GM19035 (cell line): ENCODE data around the gene SPNS2.

Experiments
- ATAC-seq: cut with Tn5 transposase; IDR thresholded peaks from one replicate; pipeline ENCODE4 v1.9.1; 2021; ENCODE audit not compliant: unreplicated experiment

Gene SPNS2

DNA sequence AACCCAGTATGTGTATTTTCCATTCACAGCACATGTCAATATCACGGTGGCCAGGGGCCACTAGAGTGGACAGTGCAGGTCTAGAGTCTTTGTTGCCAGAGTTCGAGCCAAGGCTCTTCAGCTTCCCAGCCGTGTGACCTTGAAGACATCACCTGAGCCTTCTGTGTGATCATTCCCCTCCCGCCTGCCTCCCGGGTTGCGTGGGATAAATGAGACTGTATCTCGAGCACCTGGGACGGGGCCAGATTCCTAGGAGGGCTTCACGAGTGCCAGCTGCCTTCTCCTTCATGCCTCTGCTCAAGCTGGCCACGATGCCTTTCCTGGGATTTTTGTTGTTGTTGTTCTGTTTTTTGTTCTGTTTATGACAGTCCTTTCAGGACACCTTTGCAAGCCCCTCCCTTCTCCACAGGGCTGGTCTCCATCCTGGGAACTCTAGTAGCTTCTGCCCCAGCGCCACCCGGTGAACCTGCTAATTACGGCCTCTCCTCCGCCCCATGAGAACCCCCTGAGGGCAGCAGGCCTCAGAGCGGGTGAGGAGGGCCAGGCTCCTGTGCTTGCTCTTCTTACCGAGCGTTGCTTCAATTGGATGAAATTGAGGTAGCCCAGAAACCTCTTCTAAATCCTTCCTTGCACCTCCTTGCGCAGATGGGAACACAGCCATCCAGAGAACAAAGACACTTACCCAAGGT, 3.9 kb downstream of the SPNS2 start:
- no peak for ATAC-seq

DNA sequence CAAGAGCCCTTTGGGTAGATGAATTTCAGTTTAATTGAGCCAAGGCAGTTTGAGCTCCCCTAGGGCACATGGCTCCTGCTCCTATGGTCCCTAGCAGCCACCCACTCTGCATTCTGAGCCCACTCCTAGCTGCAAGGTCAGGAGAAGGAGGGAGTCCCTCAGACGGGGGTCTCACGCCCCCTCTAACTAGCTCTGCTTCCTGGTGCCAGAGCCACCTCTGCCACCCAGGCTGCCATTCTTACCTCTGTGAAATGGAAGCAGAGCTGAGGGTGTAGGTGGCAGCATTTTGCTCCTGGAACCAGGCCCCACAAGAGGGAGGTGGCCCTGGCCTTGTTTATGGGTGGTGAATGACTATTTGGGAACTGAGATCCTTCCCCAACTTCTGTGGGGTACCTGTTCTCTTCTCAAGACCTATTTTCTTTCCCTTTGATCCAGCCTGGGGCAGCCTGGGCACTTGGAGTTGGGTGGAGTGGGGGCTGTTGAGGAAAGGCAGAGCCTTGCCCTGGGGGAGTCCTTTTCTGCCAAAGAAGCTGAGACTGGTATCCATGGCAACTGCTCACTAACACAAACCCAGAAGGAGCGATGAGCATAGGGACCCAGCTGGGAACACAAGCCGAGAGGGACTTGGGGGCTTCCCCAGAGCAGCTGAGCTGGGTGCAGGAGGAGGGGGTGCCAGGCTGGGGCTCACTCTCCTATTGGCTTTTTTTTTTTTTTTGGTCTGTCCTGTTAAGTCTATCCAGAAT, 4.8 kb downstream of the SPNS2 start:
- no peak for ATAC-seq

DNA sequence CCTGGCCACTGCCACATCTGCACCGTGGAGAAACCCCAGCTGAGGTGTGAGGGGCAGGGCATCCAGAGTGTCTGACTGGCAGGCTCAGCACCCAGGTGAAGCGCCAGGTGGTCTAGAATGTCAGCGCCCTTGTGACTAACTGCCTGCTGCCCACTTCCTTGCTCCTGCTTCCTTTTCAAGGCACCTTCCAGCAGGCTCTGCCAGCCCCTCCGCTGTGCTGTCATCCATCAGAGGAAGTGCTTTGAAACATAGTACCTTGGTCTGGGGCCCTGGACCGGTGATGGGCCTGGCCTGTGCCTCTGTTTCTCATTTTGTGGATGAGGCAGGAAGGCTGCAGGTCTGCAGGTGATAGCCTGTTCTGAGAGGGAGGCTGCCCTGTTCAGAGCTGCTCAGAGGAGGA, 5.5 kb downstream of the SPNS2 start:
- ATAC-seq = no peak

DNA sequence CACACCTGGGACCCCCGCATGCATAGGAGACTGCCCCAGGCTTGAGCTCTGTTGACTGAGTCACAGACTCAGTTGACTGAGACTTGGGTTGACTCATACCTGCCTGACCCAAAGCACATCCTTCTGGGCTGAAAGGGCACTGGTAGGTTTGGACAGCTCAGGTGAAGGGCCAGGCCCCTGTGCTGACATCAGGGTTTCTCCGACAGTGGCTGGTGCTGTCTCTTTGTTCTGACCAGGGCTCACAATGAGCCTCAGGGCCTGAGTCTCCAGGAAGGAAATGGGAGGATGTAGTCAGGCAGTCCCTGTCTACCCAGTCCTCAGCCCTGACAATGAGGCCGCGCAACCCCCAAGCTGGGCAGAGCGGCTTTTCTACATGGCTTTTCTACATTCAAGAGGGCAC, 6.5 kb downstream of the SPNS2 start:
- ATAC-seq = no peak

DNA sequence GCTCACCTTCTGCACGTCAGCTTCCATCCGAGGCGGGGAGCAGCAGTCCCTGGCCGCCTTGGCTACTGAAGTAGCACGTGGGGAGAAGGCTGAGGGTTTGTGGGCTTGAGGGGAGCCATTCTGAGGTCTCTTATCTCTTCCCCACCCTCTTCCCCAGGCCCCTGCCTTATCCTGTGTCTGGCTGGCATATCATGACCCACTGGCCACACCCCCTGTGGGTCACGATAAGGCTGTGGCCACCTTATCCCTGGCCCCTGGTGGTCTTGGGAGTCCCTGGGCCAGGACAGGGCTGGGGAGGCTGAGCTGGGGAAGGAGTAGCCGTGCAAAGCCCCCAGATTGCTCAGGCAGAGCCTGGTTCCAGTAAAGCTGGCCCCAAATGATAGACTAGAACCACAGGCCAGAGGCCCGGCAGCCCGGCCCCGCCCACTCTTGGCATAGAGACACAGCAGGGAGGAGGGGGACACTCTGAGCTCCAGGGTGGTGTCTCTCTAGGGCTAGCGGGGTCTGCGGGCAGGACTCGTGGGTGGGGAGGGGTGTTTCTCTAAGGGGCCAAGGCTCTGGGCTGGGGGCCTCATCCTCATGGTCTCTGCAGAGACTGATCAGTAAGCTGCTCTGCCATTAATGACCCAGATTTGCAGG, 7.6 kb downstream of the SPNS2 start:
- no peak for ATAC-seq

DNA sequence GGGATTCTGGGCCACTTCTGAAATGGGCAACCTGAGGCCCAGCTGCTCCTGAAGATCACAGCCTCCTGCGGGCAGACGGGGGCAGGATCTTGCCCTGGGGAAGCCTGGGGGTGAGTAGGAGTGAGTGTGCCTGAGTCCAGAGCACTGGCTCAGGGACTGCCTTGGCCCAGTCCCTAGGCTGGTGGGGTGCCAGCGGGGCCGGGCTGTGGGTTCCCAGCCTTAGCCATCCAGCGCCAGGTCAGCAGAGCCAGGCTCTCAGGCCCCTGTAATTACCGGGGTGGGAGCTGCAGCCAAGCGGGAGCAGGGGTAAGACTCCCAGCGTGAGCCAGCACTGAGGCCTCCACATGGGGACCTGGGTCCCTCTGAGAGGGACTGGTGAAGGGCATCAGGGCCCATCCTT, 8.2 kb downstream of the SPNS2 start:
- ATAC-seq = no peak

DNA sequence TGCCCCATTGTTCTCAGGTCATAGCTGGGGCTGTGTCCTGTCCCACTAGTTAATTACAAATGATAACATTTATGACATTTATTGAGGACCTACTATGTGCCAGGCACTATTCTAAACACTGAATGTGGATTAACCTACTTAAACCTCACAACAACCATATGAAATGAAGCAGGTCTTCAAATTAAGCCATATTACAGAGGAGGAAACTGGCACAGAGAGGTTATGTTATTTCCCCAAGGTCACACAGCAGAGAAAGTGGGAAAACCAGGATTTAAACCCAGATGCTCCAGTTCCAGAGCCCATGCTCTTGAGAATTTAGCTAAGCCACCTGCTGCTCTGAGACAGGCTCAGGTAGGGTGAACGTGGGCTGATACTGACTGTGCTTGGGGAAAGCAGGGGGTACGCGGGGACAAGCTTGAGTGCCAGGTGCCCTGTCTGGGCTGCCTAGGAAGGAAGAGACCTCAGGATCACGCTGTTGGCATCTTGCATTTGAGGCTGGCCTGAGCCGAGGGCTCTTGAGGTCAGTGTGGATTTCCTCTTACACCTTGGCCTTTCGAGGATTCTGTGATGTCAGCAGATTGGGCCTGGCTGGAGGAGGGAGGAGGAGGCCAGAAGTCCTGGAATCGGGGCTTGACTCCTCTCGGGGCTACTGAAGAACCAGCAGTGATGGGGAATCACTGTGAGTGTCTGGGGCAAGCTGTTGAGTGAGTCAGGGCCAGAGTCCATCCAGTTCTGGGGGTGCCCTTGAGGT, 8.9 kb downstream of the SPNS2 start:
- no peak for ATAC-seq

DNA sequence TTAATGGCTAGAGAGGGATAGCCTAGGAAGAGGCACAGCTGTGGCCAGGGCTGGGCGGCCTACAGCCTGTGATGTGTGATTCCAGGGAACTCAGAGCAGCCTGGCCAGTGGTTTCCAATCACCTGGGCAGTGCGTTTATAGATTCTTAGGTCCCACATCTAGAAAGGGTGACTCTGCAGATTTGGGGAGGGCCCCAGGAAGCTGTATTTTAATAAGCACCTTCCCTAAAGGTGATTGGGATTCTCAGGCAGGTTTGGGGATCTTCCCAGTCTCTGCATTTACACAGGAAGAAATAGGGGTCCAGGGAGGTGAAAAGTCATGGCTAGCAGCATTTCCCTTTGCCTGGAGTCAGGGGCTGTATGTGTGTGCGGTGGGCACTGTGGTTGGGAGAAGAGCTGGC, 9.5 kb downstream of the SPNS2 start:
- no peak for ATAC-seq

DNA sequence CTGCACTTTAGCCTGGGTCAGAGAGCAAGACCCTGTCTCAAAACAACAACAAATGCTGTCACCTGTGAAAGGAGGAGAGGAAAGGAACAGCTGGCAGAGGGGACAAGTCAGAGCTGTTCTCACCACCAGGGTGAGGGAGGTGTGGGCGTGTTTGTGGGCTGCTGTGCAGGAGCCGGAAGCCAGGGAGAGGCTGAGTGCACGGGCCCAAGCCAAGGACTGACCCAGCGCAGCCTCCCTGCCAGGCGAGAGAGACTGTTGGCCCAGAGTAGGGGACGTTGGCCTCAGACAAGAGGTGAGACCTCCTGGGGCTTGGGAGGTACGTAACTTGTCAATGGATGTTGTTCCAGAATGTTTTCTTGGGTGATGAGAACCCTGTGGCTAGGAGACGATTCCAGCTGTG, 10.7 kb downstream of the SPNS2 start:
- ATAC-seq = no peak

DNA sequence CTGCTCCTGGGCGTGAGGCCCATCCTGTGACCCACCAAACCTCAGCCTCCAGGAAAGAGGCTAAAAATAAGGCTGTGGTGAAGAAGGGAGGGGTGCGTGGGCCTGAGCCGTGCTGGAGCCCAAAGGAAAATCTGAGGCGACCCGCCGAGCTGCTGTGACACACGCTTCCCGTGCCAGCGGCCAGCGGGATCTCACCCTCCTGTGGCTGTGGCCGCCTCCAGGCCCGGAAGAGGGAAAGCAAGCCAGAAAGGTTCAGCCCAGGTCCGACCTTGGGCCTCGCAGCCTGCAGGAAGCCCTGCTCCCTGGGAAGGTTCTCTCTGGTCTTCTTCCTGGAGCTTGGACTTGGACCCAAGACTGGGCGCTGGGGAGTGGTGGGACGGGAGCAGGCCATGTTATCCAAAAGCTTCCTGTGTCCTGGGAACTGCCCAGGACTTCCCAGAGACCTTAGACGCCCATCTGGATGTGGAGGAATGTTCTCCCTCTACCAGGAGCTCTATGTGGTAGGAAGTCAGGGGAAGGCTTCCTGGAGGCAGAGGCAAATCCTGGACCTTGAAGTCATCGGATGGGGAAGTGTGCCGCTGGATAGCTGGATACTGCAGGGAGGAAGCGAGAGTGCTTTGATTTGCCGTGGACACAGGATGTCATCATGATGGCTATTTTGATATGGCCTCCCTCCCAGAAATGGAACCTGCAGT, 11.4 kb downstream of the SPNS2 start:
- ATAC-seq = no peak

DNA sequence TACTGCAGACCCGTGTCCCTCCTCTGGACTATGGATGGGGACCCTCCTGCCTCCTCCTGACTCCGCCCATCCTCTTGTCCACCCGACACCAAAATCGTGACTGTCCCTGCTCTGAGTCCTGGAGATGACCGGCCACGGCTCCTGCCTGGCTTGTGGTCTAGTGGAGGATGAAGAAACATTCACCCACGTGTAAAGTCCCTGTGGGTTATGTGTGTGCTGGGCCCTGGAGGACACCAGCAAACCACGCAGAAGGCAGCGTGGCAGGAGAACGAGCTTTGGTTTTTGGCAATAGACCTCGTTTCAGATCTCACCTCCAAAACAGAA, 11.9 kb downstream of the SPNS2 start:
- ATAC-seq = no peak

DNA sequence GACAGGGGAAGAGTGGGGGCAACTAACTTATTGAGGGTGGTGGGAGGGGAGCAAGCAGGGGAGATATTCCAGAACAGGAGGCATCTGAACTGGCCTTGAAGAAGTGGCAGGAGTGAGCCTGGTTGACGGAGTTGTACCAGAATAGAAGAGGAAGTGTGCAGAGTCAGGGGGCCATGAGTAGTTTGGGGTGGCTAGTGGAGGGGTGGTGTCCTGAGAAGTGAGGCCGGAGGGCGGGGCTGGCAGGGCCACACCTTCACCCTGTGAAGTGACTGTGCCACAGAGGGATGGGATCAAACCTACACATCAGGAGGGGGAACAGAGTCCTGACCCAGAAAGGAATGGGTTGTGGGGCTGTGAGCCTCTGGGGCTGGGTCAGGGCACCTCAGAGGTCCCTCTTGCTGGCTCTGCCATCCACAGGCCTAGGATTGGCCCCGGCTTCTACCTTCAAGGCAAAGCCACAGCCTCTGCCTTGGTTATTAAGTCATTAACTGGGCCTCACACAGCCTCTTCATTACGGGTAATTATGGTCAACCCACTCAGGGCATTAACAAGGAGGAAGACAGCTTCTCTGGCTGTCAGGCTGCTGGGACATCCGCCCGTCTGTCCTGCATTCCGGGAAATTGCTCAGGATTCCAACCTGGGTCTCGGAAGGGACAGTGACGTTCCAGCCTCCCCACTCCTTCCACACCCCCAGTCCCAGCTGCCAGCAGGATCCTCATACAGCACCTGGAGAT, 12.7 kb downstream of the SPNS2 start:
- ATAC-seq = no peak

DNA sequence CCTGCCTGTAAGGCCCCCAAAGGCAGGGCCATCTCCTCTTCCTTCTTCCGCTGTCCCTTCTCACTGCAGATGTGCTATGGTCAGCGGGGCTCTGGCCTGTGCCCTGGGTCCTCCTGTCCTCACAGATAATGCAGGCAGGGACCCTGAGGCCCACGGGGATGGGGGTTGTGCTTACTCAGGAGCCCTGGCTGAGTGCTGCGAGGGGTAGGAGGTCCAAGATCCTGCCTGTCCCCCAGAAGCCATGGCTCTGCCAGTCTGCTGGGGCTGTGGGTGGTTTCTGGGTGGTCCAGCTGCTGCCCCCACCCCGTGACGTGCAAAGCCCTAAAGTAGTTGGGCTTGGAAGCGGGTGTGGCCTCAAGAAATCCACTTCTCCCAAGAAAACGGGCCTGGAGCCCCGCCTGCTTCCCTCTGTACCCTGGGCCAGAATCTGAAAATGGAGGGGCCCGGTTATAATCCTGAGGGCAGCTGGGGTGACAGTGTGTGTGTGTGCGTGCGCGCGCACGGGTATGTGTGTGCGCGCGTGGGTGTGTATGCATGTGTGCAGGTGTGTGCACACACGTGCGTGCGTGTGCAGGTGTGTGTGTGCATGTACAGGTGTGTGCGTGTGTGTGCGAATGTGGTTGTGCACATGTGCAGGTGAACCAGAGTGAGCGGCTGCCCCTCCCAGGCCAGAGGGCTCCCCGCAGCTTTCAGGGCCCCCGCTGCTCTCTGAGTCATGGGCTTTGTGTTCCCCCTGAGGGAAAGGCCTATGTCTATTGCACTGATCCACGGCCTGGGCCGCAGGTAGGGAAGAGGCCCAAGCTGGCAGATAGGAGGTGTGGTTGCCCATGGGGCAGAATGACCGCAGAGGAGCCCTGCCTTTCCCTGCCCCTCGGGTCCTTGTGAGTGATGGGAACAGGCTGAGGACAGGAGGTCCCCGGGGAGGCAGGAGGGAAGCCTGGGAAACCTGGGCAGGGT, 13.8 kb downstream of the SPNS2 start:
- ATAC-seq = no peak

DNA sequence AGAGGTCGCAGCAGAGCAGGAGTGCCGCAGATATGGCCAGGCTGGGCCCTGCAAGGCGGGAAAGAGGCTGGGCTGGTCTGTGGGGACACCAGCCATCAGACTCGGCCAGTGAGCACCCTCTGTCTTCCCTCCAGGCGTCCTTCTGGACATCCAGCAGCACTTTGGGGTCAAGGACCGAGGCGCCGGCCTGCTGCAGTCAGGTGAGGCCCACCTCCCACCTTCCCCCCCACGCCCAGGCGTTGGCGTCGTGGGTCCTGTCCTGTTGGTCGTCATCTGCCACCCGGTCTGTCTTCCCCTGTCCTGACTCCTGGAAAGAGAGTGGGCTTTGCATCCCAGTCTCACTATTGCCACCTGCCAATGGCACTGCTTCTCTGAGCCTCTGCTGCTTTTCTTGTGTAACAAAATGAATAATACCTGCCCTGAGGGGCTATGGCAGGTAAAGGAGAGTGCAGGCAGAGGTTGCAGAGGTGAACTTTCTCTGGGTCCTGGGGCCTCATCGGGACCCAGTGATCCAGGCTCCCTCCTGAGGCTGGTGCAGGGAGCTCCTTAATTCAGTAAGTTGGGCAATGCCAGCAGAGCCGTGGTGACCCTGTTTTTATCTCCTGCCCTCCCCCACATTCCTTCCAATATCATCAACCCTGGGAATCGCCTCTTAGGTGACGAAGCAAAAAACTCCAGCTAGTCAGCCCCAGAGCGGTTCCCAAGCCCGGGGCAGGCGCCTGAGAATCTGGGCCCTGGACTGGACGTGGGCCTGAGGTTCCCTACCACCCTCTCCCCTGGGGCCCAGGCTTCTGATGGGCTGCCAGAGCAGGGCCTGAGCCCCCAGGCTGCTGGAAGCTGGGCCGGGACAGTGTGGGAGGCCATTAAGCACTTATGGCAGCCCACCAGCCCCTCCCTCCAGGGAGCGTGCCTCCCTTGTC, 14.7 kb downstream of the SPNS2 start:
- ATAC-seq = no peak

DNA sequence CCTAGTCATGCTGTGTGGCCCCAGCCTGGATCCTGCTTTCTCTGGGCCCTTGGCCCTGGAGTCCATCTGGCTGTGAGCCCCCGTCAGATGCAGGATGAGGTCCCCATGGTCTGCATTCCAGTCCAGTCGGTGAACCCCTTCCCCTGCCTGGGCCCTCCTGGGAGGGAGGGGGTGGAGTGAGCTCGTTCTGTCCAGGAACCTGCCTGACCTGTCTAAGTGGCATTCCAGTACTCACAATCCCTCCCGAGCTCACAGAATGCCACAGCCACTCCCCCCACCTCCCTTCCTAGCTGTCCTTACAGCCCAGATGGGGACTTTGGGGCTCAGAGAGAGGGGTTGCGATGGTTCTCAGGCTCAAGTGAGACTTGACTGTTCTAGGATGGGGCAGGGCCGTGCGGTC, 15.5 kb downstream of the SPNS2 start:
- no peak for ATAC-seq

DNA sequence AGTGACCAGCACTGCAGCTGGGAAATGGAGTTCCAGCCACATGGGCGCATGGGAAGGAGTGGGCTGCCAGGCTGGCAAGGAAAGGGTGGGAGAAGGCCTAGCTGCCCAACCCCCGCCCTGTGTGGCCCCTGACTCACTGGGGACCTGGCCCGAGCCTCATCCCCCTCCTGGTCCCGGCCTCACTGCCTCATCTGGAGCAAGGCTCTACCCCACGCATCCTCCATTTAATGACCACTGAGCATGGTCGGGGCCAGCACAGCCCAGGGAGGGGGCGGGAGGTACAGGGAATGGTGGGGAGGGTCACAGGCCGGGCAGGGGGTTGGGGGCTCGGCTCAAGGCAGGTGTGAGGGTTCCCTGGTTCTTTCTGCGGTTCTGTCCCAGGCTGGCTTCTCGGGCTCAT, 16.1 kb downstream of the SPNS2 start:
- ATAC-seq = no peak

DNA sequence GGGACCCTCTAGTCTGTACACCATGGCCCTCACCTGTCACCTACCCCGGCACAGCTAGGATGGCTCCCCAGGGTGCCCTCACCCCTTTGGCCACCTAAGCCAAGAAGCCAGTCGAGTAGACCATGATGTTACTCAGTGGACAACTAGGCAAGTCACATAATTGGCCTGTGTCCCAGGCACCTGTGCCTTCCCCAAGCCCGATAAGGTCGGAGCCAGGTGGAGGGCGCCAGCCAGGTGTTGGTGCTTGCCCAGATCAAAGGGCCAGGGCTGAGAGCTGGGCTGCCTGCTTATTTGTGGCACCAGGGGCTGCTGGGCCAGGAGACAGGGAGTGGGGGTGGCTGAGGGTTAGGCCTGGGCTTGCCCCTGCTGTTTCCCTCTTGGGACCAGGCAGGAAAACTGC, 16.8 kb downstream of the SPNS2 start:
- ATAC-seq = no peak

DNA sequence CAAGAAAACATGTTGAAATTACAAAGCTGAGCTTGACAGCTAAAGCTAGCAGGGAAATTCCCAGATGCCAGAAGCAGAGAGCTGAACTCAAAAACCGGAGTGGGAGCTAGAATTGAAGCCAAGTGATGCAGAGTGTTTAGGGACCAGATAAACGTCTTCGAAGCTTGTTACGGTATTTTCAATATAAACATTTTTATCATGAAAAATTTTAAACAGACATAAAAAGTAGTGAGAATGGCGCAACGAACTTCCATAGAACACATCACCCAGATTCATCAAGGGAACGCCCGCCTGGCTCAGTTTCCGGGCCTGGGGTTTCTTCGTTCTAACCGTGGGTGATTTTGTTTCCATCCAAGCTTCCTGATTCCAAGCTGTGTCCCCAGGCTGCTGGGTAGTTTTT, 18.1 kb downstream of the SPNS2 start:
- ATAC-seq = no peak
